GM21367 (cell line): ENCODE results near the gene NRG4.
"Not testable (repeated sequence)": the region's sequence is repeated elsewhere in the genome, so short reads cannot be mapped to it uniquely, and the experiment has no call there.

Experiments
- ATAC-seq: cut with Tn5 transposase; IDR thresholded peaks from one replicate; pipeline ENCODE4 v1.9.1; 2021; ENCODE audit not compliant: unreplicated experiment

NRG4 gene

DNA sequence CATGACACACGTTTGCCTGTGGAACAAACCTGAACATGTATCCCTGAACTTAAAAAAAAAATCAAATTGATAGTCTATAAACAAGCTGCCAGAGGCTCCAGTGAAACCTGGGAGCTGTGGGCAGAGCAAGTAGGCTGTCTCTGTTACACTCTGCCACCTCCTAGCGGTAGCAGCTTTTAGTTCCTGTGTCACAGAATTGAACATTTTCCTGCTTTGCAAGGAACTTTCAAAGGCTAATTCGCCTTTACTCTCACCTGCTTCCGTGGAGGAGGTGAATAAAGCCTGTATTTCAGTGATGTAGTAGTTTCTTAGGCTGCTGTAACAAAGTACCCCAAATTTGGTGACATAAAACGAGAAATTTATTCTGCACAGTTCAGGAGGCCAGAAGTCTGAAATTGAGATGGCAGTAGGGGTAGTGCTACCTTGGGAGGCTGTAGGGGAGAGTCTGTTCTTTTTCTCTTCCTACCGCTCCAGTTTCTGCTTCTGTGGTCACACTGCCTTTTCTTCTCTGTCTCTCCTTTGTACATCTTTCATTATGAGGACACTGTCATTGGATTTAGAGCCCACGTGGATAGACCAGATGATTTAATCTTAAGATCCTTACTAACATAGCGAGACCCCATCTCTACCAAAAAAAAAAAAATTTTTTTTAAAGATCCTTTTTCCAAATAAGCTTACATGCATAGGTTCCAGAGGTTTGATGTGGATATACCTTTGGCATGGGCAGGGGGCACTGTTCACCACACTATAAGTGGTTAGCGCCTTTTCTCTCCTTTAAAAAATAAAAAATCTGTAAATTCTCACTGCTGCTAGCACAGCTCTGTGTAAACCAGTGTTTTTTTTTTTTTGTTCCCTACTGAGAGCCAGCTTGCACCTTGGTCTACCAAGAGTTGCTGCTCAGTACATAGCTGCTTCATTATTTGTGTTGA, 83.3 kb downstream of the NRG4 start:
- no peak for ATAC-seq

GRCh38 chr15:75927601-75928000, 84.6 kb downstream of the NRG4 start:
- ATAC-seq, result no peak

GRCh38 chr15:75926931-75927330, 85.3 kb downstream of the NRG4 start:
- ATAC-seq, result no peak

DNA sequence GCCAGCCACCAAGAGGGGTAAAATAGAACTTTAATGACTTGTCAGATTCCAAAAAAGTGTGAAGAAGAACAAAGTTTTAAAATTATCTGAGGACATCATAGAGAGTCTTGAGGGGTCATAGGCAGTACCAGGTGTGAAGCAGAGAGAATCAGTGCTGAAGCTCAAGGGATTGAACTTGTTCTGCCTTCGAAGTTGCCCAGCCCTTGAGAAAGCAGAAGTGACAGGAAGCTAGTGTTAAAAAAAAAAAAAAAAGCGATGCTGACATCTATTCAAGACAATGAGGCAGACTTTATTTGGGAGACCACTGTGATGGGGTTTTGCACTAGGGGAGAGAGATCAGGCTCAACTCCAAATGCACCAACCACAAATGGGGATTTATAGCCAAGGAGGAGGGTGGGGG, 86.8 kb downstream of the NRG4 start:
- ATAC-seq, result no peak

DNA sequence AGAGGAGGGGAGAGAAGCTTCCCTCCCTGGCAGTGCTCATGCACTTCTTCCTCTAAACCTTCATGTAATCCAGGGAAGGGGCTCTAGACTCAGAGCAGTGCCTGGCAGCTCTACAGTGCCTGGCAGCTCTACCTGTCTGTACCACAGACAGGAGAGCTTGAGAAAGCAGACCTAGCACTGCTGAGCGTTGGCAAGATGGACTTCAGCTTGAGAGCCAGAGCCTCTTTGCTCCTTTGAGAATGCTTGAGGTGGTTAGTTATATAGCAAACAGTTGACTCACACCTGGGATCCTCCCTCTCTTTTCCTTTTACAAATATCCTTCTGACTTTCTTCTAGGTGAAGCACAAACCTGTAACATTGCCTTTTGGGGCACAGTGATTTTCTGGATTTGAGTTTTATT, 87.6 kb downstream of the NRG4 start:
- ATAC-seq, result no peak

DNA sequence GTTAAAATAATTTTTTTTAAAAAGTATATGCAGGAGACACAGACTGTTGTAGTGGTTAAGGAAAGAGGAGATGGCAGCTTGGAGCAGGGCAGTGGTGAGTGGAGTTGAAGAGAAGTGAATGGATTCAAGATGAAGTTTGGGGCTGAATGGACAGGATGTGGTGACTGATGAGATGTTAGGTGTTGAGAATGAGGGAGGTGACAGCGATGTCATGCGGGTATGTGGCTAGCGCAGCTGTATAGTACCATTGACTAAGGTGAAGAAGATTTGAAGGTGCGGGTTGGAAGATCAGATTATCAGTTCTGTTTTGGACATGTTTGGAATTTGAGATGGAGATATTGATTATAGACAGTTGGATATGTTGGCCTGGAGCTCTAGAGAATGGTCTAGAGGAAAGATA, 88.5 kb downstream of the NRG4 start:
- no peak for ATAC-seq

GRCh38 chr15:75921732-75922703, 90.2 kb downstream of the NRG4 start:
- ATAC-seq, result no peak

GRCh38 chr15:75920079-75920478, 92.1 kb downstream of the NRG4 start:
- ATAC-seq, result no peak

DNA sequence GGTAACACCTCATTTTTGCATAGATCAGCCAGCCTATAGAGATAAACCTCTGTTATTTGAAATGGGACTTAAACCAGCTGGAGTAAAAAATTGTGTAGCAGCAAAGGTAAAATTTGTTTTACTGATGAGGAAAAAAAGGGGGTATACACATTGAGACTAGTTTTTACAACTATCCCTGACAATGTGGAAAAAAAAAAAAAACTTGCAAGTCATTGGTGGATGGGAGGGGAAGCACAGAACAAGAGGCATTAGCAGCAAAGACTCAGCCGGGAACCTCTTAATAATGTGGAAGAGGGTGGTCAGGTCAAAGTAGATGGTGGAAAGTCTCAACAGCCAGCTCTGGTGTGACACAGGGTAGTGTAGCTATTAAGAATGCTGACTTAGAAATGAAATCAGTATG, 94.1 kb downstream of the NRG4 start:
- no peak for ATAC-seq

- no peak for ATAC-seq
Observed at GRCh38 chr15:75916978-75917377, 95.2 kb downstream of the NRG4 start.

DNA sequence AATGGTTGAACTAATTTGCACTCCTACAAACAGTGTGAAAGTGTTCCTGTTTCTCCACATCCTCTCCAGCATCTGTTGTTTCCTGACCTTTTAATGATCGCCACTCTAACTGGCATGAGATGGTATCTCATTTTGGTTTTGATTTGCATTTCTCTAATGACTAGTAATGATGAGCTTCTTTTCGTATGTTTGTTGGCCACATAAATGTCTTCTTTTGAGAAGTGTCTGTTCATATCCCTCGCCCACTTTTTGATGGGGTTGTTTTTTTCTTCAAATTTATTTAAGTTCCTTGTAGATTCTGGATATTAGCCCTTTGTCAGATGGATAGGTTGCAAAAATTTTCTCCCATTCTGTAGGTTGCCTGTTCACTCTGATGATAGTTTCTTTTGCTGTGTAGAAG, 101.9 kb downstream of the NRG4 start:
- ATAC-seq, result not testable (repeated sequence)

DNA sequence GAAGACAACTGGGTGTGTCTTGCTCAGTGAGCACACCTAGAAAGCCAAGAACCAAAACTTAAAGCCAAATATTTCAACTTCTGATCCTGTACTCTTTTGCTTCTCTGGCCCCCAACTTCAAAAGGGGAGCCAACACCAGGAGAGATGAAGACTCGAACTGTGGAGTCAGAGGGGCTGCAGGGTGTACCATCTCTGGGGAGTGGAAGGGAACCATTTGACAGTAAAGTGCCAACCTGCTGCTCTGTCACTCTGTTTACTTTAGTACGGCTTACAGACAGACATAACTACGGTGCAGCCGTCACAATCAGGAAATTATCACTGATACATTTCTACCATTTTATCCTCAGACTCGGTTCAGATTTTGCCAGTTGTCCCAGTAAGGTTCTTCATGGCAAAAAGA, 107.0 kb downstream of the NRG4 start:
- no peak for ATAC-seq

DNA sequence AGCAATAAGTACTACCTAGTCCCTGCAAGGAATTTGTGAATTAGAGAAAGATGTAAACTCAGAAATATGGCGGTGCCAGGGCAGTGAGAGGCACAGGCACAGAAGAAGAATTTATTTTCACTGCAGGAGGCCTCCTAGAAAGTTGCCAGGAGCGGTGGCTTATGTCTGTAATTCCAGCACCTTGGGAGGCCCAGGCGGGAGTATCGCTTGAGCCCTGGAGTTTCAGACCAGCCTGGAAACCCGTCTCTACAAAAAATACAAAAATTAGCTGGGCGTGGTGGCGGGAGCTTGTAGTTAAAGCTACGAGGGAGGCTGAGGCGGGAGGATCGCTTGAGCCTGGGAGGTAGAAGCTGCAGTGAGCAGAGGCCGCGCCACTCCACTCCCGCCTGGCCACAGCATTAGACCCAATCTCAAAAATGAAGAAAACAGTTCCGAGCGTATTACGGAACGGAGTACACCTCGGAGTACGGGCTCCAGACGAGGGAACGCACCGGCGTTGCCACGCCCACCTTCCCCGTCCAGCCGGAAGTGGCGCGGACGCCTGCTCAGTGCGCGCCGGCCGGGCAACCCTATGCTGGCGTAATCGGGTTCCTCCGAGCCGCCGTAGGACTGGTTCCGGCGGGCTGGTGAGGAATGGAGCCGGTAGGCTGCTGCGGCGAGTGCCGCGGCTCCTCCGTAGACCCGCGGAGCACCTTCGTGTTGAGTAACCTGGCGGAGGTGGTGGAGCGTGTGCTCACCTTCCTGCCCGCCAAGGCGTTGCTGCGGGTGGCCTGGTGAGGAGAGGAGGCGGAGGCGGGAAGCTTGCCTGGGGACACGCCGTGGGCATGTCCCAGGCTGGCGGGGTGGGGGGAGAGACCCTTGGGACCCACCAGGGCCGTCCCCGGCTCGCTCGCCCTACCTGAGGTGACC, 108.6 kb downstream of the NRG4 start, which contains the start of gene FBXO22:
FBXO22 (plus strand) TSS at position 548 of the 909 bp plus-strand sequence; CDS start at position 634, 86 bp downstream.
- peak; percentile 89 for ATAC-seq

DNA sequence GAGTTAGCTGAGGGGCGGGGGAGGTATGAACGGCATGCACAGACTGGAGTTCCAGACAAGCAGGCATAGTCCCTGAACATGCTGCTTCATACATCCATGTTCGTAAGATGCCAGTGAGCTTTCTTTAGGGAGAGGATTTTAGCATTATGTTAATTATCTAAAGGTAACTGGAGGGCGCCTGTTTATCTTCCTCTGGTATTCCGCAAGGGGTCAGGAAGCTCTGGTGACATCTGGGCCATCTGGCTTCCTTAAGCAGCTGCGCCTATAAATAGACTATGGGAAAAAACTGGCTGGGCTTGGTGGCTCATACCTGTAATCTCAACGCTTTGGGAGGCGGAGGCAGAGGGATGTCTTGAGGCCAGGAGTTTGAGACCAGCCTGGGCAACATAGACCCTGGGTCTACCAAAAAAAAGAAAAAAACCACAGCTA, 110.1 kb downstream of the NRG4 start:
- ATAC-seq, result no peak

DNA sequence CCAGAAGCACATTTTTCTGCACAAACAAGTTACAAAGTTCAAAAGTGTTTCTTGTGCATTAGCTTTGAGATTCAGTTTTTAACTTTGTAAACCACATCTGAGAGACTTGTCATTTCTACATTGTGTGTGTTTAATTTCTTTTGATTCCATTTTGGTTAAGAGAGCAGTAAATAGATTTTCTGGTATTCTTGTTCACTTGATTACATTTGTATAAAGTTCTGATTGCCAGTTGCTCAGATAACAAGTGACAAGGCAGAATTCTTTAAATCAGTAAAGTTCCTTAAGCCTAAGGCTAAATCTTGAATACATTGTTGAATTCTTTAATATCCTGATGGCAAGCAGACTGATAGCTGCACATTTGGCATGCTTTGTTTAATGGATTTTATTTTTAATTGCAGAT, 111.6 kb downstream of the NRG4 start:
- no peak for ATAC-seq

GRCh38 chr15:75895731-75896130, 116.5 kb downstream of the NRG4 start:
- no peak for ATAC-seq

DNA sequence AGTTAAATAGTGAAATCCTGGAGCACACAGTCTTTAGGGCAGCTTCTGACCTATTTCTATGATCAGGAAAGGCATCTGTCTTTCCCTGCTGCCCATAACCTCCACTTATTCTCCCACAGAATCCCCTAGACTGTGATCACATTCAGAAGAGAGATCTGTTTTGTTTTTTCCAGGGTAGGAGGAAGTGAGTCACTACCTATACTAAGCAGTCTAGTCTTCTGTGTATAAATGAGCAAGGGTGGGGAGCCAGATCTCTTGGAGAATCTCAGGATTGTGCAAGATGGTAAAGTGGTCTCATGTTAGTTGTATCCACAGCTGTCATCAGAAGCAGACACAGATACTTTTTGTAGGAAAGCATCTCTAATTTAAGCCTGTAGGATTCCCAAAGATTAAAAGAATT, 120.3 kb downstream of the NRG4 start:
- no peak for ATAC-seq
